ENCODE measurements around the gene KNTC1. TPM values are rescaled to one million over a fixed set of nuclear protein-coding genes. Genes with fewer than 3 reads are reported as not detected.

KNTC1 gene, protein sequence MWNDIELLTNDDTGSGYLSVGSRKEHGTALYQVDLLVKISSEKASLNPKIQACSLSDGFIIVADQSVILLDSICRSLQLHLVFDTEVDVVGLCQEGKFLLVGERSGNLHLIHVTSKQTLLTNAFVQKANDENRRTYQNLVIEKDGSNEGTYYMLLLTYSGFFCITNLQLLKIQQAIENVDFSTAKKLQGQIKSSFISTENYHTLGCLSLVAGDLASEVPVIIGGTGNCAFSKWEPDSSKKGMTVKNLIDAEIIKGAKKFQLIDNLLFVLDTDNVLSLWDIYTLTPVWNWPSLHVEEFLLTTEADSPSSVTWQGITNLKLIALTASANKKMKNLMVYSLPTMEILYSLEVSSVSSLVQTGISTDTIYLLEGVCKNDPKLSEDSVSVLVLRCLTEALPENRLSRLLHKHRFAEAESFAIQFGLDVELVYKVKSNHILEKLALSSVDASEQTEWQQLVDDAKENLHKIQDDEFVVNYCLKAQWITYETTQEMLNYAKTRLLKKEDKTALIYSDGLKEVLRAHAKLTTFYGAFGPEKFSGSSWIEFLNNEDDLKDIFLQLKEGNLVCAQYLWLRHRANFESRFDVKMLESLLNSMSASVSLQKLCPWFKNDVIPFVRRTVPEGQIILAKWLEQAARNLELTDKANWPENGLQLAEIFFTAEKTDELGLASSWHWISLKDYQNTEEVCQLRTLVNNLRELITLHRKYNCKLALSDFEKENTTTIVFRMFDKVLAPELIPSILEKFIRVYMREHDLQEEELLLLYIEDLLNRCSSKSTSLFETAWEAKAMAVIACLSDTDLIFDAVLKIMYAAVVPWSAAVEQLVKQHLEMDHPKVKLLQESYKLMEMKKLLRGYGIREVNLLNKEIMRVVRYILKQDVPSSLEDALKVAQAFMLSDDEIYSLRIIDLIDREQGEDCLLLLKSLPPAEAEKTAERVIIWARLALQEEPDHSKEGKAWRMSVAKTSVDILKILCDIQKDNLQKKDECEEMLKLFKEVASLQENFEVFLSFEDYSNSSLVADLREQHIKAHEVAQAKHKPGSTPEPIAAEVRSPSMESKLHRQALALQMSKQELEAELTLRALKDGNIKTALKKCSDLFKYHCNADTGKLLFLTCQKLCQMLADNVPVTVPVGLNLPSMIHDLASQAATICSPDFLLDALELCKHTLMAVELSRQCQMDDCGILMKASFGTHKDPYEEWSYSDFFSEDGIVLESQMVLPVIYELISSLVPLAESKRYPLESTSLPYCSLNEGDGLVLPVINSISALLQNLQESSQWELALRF (N-terminal part only)
- total RNA-seq (2022; extraction: Qiagen RNA extraction), result 19.4 to 21.6 TPM (median 20.5 TPM) in 5 replicates

DNA sequence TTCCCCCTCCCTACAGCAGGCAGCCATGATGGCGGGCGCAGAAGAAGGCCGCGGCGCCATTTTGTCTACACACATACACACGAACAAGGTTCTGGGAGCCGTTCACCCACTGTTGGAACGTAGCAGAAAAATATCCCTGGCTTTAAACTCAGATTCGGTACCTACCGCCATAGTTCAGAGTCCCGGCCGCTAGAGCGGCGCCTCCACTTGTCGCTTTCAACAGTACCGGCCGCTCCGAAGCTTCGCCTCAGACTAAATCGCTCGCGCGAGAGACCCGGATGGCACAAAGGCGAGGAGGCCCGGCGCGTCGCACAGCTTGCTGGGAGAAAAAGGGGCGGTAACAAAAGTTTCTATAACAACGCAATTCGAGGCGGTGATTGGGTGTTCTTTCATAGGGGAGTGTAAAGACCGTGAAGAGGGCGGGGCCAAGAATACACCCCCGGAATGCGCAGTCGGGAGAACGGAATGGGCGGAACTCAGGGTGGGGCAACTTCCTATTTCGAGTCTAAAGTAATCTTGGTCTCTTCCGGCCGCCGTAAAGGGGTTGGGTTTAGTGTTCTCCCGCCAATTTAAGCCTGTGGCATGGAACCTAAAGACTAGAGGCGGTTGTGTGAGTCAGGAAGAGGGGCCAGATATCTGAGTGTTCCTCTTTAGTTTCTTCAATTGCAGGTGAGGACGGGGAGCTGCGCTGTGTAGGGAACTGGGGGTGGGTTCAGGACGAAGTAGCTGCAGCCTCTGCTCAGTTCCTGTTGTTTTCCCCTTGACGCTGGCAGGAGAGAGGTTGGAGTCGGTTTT lies at the start of gene KNTC1, which contains the start of gene RSRC2:
TSS of gene KNTC1 (plus strand) at position 567 of the 795 bp plus-strand sequence. CDS start 2,815 bp downstream, outside the sequence.
TSS of gene RSRC2 (minus strand) at position 254 of the 795 bp plus-strand sequence. CDS start at position 171, 83 bp downstream.

DNA sequence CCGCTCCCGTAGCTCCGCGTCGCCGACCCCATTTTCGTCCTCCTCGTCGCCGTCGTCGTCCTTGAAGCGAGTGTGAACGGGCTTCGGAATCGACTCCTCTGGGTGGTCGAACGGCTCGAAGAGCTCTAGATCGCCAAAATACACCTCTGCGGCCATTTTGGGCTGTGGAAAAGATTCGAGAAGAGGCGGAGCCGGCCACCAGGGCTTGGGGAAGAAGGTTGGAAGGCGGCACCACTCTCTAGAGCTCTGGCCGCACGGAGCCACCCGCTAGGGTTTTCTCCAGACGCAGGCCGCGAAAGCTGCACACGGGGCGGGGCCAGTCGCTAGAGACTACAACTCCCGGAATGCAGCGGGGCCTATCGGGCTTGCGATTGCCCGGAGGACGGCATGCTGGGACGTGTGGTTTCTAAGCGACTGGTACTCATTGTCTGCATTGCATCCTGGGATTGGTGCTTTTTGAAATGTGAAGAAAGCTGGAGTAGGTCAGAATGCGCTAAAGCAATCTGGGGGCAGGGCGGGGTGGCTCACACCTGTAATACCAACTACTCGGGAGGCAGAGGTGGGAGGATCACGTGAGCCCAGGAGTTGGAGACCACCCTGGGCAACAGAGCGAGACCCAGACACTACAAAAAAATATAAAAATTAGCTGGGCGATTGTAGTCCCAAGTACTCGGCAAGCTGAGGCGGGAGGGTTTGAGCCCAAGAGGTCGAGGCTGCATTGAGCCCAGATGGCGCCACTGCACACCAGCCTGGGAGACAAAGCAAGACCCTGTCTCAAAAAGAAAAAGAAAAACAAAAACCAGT lies 26.2 kb upstream of the KNTC1 start, which contains the start of gene ZCCHC8:
TSS of gene ZCCHC8 (minus strand) at position 248 of the 804 bp plus-strand sequence. CDS start at position 156, 92 bp downstream.

Other genes with a start within 250 kb of the KNTC1 start
- gene CLIP1, start 104.6 kb upstream of the KNTC1 start, total RNA-seq (2022; extraction: Qiagen RNA extraction), result 28.3 to 43.8 TPM (median 30.5 TPM) in 5 replicates
- 21.1 to 22.3 TPM (median 21.6 TPM) in 5 replicates for gene ZCCHC8, start 26.3 kb upstream of the KNTC1 start, total RNA-seq (2022; extraction: Qiagen RNA extraction)
- gene RSRC2, start 313 bp upstream of the KNTC1 start, total RNA-seq (2022; extraction: Qiagen RNA extraction), result 45.1 to 66.7 TPM (median 56.4 TPM) in 5 replicates
- 0.03 to 0.06 TPM (median 0.06 TPM) in 5 replicates for gene HCAR2, start 176.1 kb downstream of the KNTC1 start, total RNA-seq (2022; extraction: Qiagen RNA extraction)
- 0.02 to 0.08 TPM (median 0.04 TPM) in 4 of 5 replicates, not detected in the other for gene HCAR3, start 189.6 kb downstream of the KNTC1 start, total RNA-seq (2022; extraction: Qiagen RNA extraction)
- 0.02 to 0.05 TPM (median 0.04 TPM) in 5 replicates for gene HCAR1, start 203.6 kb downstream of the KNTC1 start, total RNA-seq (2022; extraction: Qiagen RNA extraction)
- gene DENR, start 225.6 kb downstream of the KNTC1 start, total RNA-seq (2022; extraction: Qiagen RNA extraction), result 49.8 to 65.8 TPM (median 51.1 TPM) in 5 replicates
- gene CCDC62, start 247.3 kb downstream of the KNTC1 start, total RNA-seq (2022; extraction: Qiagen RNA extraction), result 0.03 to 0.14 TPM (median 0.06 TPM) in 5 replicates